Gastrocnemius medialis (tissue), 4 donors: ENCODE results near the gene RBFOX1.

Source experiments
- POLR2A ChIP-seq, 2 donors: fragments of 450-650 bp; IDR thresholded peaks; one replicate each; pipeline ENCODE4 v1.6.1; 2017; ENCODE audit warnings: antibody characterized with exemption in 2 of 2, mild to moderate bottlenecking in 2 of 2, moderate library complexity in 2 of 2
- TF ChIP-seq, protein P1 (sequence below), 5 experiments: fragments of 450-650 bp in 3 of 5; fragments of 200-600 bp in 2 of 5; sonication (generic) in 2 of 5; IDR thresholded peaks in 4 of 5; conservative IDR thresholded peaks in 1 of 5; 1 replicate in 4 of 5; 2 replicates in 1 of 5; pipeline ENCODE4 v1.5.1; 2016 to 2019; ENCODE audit warnings: antibody characterized with exemption in 5 of 5, mild to moderate bottlenecking in 3 of 5, moderate library complexity in 3 of 5

DNA sequence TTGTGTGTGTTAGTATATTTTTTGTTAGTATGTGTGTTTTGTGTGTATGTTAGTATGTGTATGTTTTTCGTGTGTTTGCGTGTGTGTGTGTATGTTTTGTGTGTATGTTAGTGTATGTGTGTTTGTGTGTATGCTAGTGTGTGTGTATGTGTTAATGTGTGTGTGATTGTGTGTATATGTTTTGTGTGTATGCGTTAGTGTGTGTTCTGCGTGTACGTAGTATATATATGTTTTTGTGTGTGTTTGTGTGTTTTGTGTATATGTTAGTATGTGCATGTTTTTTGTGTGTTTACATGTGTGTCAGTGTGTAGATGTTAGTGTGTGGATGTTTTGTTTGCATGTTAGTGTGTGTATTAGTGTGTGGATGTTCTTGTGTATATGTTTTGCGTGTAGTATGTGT, 29.6 kb downstream of the RBFOX1 start:
- TF ChIP-seq, protein P1, sequence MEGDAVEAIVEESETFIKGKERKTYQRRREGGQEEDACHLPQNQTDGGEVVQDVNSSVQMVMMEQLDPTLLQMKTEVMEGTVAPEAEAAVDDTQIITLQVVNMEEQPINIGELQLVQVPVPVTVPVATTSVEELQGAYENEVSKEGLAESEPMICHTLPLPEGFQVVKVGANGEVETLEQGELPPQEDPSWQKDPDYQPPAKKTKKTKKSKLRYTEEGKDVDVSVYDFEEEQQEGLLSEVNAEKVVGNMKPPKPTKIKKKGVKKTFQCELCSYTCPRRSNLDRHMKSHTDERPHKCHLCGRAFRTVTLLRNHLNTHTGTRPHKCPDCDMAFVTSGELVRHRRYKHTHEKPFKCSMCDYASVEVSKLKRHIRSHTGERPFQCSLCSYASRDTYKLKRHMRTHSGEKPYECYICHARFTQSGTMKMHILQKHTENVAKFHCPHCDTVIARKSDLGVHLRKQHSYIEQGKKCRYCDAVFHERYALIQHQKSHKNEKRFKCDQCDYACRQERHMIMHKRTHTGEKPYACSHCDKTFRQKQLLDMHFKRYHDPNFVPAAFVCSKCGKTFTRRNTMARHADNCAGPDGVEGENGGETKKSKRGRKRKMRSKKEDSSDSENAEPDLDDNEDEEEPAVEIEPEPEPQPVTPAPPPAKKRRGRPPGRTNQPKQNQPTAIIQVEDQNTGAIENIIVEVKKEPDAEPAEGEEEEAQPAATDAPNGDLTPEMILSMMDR (IDR thresholded peaks at IDR 0.05 in 4 of 5, conservative IDR thresholded peaks at IDR 0.05 in 1 of 5): no peak
- TF ChIP-seq POLR2A (IDR thresholded peaks at IDR 0.05): no peak
